ENCODE data around the gene LYG1. TPM values are rescaled to one million over a fixed set of nuclear protein-coding genes. Genes with fewer than 3 reads are reported as not detected.

Gene LYG1
- total and polyA plus RNA-seq, 2 of the 13 experiments (the other 11 are each of a cell fraction or from before 2014, with no cell fraction given), result 1.00 to 2.9 TPM

DNA sequence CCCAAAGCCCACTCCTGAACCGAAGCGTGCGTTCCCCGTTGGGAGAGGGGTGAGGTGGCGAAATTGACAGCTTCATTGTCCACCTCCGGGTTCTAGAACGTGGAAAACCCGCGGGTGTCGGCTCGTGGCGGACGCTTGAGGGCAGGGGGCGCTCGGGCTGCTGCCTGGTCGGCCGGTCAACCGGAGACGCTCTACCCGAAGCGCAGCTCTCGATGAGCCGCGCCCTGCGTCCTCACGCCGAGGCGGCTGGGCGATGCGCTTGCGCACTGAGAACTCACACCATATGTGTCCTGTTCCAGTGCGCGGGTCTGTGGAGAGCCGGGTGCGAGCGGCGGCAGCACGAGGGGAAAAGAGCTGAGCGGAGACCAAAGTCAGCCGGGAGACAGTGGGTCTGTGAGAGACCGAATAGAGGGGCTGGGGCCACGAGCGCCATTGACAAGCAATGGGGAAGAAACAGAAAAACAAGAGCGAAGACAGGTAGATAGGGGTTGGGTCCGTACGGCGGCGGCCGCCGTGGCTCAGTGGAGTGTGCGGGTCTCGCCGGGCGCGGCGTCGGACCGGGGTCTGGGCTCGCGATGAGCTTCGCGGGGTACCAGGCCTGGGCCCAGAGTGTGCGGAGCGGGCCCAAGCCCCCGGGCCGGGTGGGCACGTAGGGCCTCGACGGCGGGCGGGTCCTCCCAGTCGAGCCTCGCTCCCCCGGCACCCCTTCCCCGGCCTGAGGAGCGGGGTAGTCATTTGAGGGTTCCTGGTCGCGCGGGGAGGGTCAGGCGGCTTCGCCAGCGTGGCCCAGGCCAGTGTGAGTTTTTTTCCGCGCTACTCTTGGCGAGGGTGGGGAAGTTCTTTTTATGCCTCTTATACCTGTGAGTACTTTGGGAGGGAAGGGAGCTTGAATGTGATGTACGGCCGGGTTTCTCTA, 36.4 kb upstream of the LYG1 start, which contains the start of gene EIF5B (continued):
- TF ChIP-seq ZNF672 (CRISPR knock-in tag; IDR thresholded peaks at IDR 0.05) (peak; percentile 70; the same call in 1 of the 2 replicates), CC2D1A (CRISPR knock-in tag; IDR thresholded peaks at IDR 0.05) (no peak), ZNF430 (CRISPR knock-in tag; IDR thresholded peaks at IDR 0.05) (peak; percentile 67; the same call in 1 of the 2 replicates), MTF2 (CRISPR knock-in tag; IDR thresholded peaks at IDR 0.05; ENCODE audit: borderline replicate concordance) (peak; percentile 94; the same call in 1 of the 2 replicates), ZNF841 (CRISPR knock-in tag; IDR thresholded peaks at IDR 0.05; ENCODE audit: borderline replicate concordance) (no peak; the same call in 1 of the 2 replicates), ZNF335 (CRISPR knock-in tag; IDR thresholded peaks at IDR 0.05) (peak; percentile 49; the same call in 1 of the 2 replicates), ZNF136 (CRISPR knock-in tag; IDR thresholded peaks at IDR 0.05; ENCODE audit: low read depth) (no peak; the same call in 1 of the 2 replicates), ZNF788 (CRISPR knock-in tag; IDR thresholded peaks at IDR 0.05; ENCODE audit: borderline replicate concordance) (peak; percentile 96), NFKB2 (CRISPR knock-in tag; IDR thresholded peaks at IDR 0.05; ENCODE audit: borderline replicate concordance) (peak; percentile 96), PCBP2 (optimal IDR thresholded peaks at IDR 0.05; ENCODE audit: low read depth, low read length, poor library complexity, severe bottlenecking) (no peak), ZNF501 (CRISPR knock-in tag; IDR thresholded peaks at IDR 0.05) (peak; percentile 91; the same call in 1 of the 2 replicates), PITX1 (CRISPR knock-in tag; IDR thresholded peaks at IDR 0.05) (peak; percentile 74; the same call in 1 of the 2 replicates), YEATS2 (CRISPR knock-in tag; IDR thresholded peaks at IDR 0.05; ENCODE audit: borderline replicate concordance) (peak; percentile 98), STAT5B (CRISPR knock-in tag; IDR thresholded peaks at IDR 0.05) (no peak), KMT2A (CRISPR knock-in tag; IDR thresholded peaks at IDR 0.05) (peak; percentile 99), ZKSCAN1 (IDR thresholded peaks at IDR 0.05; ENCODE audit: low read length) (no peak), MEIS1 (CRISPR knock-in tag; IDR thresholded peaks at IDR 0.05; ENCODE audit: borderline replicate concordance) (peak; percentile 49; the same call in 1 of the 2 replicates), ZNF781 (CRISPR knock-in tag; IDR thresholded peaks at IDR 0.05; ENCODE audit: borderline replicate concordance, not compliant biosample characterization) (peak; percentile 72), RFX1 (IDR thresholded peaks at IDR 0.05) (no peak; the same call in 1 of the 2 replicates), POLR2G (IDR thresholded peaks at IDR 0.05; ENCODE audit: low read depth, low read length) (peak; percentile 95), KAT7 (CRISPR knock-in tag; IDR thresholded peaks at IDR 0.05; ENCODE audit: borderline replicate concordance) (peak; percentile 71; the same call in 1 of the 2 replicates)
- TF ChIP-seq, protein P1, sequence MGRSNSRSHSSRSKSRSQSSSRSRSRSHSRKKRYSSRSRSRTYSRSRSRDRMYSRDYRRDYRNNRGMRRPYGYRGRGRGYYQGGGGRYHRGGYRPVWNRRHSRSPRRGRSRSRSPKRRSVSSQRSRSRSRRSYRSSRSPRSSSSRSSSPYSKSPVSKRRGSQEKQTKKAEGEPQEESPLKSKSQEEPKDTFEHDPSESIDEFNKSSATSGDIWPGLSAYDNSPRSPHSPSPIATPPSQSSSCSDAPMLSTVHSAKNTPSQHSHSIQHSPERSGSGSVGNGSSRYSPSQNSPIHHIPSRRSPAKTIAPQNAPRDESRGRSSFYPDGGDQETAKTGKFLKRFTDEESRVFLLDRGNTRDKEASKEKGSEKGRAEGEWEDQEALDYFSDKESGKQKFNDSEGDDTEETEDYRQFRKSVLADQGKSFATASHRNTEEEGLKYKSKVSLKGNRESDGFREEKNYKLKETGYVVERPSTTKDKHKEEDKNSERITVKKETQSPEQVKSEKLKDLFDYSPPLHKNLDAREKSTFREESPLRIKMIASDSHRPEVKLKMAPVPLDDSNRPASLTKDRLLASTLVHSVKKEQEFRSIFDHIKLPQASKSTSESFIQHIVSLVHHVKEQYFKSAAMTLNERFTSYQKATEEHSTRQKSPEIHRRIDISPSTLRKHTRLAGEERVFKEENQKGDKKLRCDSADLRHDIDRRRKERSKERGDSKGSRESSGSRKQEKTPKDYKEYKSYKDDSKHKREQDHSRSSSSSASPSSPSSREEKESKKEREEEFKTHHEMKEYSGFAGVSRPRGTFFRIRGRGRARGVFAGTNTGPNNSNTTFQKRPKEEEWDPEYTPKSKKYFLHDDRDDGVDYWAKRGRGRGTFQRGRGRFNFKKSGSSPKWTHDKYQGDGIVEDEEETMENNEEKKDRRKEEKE (IDR thresholded peaks at IDR 0.05), result no peak
- TF ChIP-seq, protein P2, sequence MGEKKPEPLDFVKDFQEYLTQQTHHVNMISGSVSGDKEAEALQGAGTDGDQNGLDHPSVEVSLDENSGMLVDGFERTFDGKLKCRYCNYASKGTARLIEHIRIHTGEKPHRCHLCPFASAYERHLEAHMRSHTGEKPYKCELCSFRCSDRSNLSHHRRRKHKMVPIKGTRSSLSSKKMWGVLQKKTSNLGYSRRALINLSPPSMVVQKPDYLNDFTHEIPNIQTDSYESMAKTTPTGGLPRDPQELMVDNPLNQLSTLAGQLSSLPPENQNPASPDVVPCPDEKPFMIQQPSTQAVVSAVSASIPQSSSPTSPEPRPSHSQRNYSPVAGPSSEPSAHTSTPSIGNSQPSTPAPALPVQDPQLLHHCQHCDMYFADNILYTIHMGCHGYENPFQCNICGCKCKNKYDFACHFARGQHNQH (CRISPR knock-in tag; IDR thresholded peaks at IDR 0.05), result peak; percentile 85; the same call in 1 of the 2 replicates
- TF ChIP-seq, protein P3, sequence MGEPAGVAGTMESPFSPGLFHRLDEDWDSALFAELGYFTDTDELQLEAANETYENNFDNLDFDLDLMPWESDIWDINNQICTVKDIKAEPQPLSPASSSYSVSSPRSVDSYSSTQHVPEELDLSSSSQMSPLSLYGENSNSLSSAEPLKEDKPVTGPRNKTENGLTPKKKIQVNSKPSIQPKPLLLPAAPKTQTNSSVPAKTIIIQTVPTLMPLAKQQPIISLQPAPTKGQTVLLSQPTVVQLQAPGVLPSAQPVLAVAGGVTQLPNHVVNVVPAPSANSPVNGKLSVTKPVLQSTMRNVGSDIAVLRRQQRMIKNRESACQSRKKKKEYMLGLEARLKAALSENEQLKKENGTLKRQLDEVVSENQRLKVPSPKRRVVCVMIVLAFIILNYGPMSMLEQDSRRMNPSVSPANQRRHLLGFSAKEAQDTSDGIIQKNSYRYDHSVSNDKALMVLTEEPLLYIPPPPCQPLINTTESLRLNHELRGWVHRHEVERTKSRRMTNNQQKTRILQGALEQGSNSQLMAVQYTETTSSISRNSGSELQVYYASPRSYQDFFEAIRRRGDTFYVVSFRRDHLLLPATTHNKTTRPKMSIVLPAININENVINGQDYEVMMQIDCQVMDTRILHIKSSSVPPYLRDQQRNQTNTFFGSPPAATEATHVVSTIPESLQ (CRISPR knock-in tag; conservative IDR thresholded peaks at IDR 0.05), result 0 out of 2 replicates have a peak, but pooled peaks have one; percentile 62
